Measurements from ENCODE around the gene ATRIP. TPM values are rescaled to one million over a fixed set of nuclear protein-coding genes. Genes with fewer than 3 reads are reported as not detected.

ATRIP gene
- total and polyA plus RNA-seq, 2 of the 8 experiments (the other 6 are each of a cell fraction or from before 2014, with no cell fraction given), result 18.5 to 20.2 TPM

DNA sequence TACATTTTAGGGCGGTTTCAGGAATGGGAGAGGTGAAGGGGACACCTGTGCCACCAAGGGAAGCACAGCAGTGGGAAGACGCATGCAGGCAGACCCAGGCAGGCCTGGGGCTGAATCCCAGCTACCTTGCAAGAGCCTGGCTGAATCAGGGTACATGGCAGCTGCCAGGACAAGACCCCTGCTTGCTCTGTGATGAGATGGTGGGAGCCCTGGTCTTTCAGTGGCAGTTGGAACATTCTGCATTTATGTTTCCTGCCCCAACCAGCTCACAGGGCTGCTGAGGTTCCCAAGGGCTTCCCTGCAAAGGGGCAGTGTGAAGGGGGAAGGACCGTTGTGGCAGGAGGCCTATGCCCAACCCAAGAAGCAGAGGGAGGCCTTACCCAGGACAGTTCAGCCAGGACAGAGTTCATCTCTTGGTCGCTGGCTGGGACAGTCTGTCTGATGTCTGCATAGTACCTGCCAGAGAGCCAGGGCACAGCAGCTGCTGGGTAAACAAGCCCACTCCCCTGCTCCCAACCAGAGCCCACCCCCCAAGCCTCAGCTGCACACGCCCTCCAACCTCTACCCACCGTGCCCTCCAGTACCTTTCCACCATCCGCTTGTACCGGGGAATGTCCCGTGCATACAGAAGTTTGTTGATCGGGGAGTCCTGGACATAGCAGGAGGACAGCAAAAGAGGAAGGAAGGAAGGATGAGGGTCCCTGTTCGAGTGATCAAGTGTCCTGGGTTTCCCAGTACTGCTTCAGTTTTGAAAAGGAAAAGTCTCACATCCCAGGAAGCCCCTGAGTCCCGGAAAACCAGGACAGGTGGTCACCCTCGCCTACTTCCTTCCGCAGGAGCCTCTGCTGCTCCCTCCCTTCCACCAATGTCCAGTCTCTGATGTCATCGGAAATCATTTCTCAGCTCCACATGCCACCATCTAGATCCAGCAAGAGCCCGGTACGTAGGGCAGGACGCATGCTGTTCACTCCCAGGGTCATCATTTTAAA is 39.8 kb upstream of the ATRIP start:
- Histone ChIP-seq H2AK5ac (ENCODE audit: low read depth, low read length) (no peak overlapping the region), H2BK12ac (ENCODE audit: low read depth, low read length) (no peak overlapping the region), H3K23ac (ENCODE audit: insufficient read length) (no peak overlapping the region), H3K9me3 (ENCODE audit: insufficient read depth in 2 of 2, low read depth in 1 of 2, low read length in 1 of 2) (no peaks in the 10 kb centered on the region), H2AFZ (ENCODE audit: low read length) (no peak overlapping the region), H4K5ac (ENCODE audit: insufficient read length, low read depth, low read length) (no peak overlapping the region), H2BK20ac (ENCODE audit: low read length) (no peak overlapping the region), H3K4me3 (ENCODE audit: extremely low read depth in 1 of 4, insufficient read depth in 2 of 4, low read depth in 3 of 4, low read length in 4 of 4) (no peak overlapping the region), H3K36me3 (ENCODE audit: control insufficient read depth in 2 of 4, insufficient read depth in 4 of 4, low read length in 3 of 4) (peaks cover 51 to 80% (median 74%) of the 10 kb centered on the region in 4 experiments), H3K4ac (replicated peaks; ENCODE audit: insufficient read length, low read depth, low read length) (no peak overlapping the region), H3K18ac (ENCODE audit: extremely low read depth, low read length) (no peak overlapping the region), H3K9ac (replicated peaks in 1 of 4; ENCODE audit: extremely low read depth in 1 of 4, low read depth in 3 of 4, low read length in 3 of 4) (no peak overlapping the region), H3K79me2 (ENCODE audit: control insufficient read depth in 1 of 2, insufficient read depth in 2 of 2, low read length in 2 of 2) (no peaks in the 10 kb centered on the region), H3K27me3 (replicated peaks in 1 of 4; ENCODE audit: control insufficient read depth in 3 of 4, extremely low read depth in 1 of 4, insufficient read depth in 3 of 4, low read length in 3 of 4) (no peaks in the 10 kb centered on the region), H2BK120ac (replicated peaks; ENCODE audit: low read depth, low read length) (no peak overlapping the region), H3K23me2 (ENCODE audit: low read depth, low read length) (no peaks in the 10 kb centered on the region), H3K56ac (replicated peaks; ENCODE audit: insufficient read length, low read depth, low read length) (no peak overlapping the region), H2BK15ac (ENCODE audit: low read length) (no peak overlapping the region), H4K20me1 (replicated peaks in 1 of 2; ENCODE audit: control insufficient read depth in 1 of 2, insufficient read depth in 2 of 2, low read length in 2 of 2) (peaks cover 3 to 26% of the 10 kb centered on the region in 2 experiments), H3K14ac (ENCODE audit: insufficient read length) (no peak overlapping the region), H3K4me1 (replicated peaks in 1 of 4; ENCODE audit: control insufficient read depth in 3 of 4, insufficient read depth in 4 of 4, low read length in 3 of 4) (no peaks in the 10 kb centered on the region), H3K79me1 (ENCODE audit: low read depth, low read length) (no peaks in the 10 kb centered on the region), H2BK5ac (ENCODE audit: low read depth, low read length) (no peak overlapping the region), H4K8ac (ENCODE audit: extremely low read depth, insufficient read depth, low read length) (no peak overlapping the region), H4K91ac (replicated peaks; ENCODE audit: insufficient read length, low read length) (no peak overlapping the region), H3K27ac (ENCODE audit: low read depth, low read length) (no peak overlapping the region; the same call in 1 of the 2 replicates), H3K4me2 (ENCODE audit: insufficient read depth in 1 of 2, low read depth in 2 of 2, low read length in 2 of 2) (no peak overlapping the region)
- no peak for FAIRE-seq
- ChIA-PET CTCF (ENCODE audit: partially characterized antibody) (interaction anchor here (1.0 to 9.2 kb wide), 11 partner anchors 9 to 212 kb away, joined by 4 to 130 read pairs (median 10); no protein-coding TSS in a partner anchor), POLR2A (ENCODE audit: partially characterized antibody) (interaction anchor here (1.3 to 31.5 kb wide), 5 partner anchors 1 to 203 kb away, joined by 3 to 650 read pairs (median 6); partner anchors contain the start of genes PLXNB1 and UQCRC1)
- WGBS, 2 experiments (ENCODE audit: extremely low coverage in 1 of 2, insufficient coverage in 1 of 2, insufficient read length in 1 of 2, insufficient replicate concordance in 2 of 2, low coverage in 1 of 2, low lambda C conversion rate in 2 of 2, missing lambda C conversion rate in 1 of 2), result 94% methylated on average over 17 of the region's 18 CpGs; no CpG with 5 or more reads in 1 of the 2 experiments
- DNase-seq (ENCODE audit: low read depth in 1 of 2, low spot score in 2 of 2), result no peak
- TF ChIP-seq TAF7 (optimal IDR thresholded peaks at IDR 0.05; ENCODE audit: borderline replicate concordance, low read depth, low read length) (no peak), FOSL1 (IDR thresholded peaks at IDR 0.05; ENCODE audit: insufficient read depth, low read depth, low read length) (no peak), POLR2AphosphoS5 (IDR thresholded peaks at IDR 0.05; ENCODE audit: low read depth, low read length) (no peak), RXRA (IDR thresholded peaks at IDR 0.05; ENCODE audit: insufficient read depth, low read depth, low read length) (no peak), JUN (IDR thresholded peaks at IDR 0.05; ENCODE audit: low read depth, low read length) (no peak), EGR1 (IDR thresholded peaks at IDR 0.05; ENCODE audit: borderline replicate concordance, low read depth, low read length) (no peak), POU5F1 (IDR thresholded peaks at IDR 0.05; ENCODE audit: low read depth, low read length) (no peak), GTF2F1 (IDR thresholded peaks at IDR 0.05; ENCODE audit: borderline replicate concordance, low read depth, low read length) (no peak), ATF3 (IDR thresholded peaks at IDR 0.05; ENCODE audit: insufficient read depth, low read depth, low read length) (no peak), YY1 (IDR thresholded peaks at IDR 0.05; ENCODE audit: low read depth, low read length) (no peak)
- TF ChIP-seq, protein P1, sequence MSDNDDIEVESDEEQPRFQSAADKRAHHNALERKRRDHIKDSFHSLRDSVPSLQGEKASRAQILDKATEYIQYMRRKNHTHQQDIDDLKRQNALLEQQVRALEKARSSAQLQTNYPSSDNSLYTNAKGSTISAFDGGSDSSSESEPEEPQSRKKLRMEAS (IDR thresholded peaks at IDR 0.05), result no peak

Measured in H1 (cell line).